Fibroblast of pulmonary artery (primary cell): ENCODE results near the gene SLC22A7.
"Not testable (repeated sequence)": the region's sequence is repeated elsewhere in the genome, so short reads cannot be mapped to it uniquely, and the experiment has no call there.

Experiments
- DNase-seq: peaks from one replicate; pipeline ENCODE4 v3.0.0-alpha.2; 2010; ENCODE audit warnings: low read depth
- H3K4me3 ChIP-seq: replicated peaks from 2 replicates; pipeline ENCODE4 v1.5.1; 2011; ENCODE audit warnings: low read depth, mild to moderate bottlenecking, control low read depth, low read length, moderate library complexity
- TF ChIP-seq, protein P1 (sequence below): IDR thresholded peaks from 2 replicates; pipeline ENCODE4 v1.5.1; 2011; ENCODE audit warnings: mild to moderate bottlenecking, control low read depth, low read length, inconsistent platforms; ENCODE audit errors: missing control alignments

The SLC22A7 gene

DNA sequence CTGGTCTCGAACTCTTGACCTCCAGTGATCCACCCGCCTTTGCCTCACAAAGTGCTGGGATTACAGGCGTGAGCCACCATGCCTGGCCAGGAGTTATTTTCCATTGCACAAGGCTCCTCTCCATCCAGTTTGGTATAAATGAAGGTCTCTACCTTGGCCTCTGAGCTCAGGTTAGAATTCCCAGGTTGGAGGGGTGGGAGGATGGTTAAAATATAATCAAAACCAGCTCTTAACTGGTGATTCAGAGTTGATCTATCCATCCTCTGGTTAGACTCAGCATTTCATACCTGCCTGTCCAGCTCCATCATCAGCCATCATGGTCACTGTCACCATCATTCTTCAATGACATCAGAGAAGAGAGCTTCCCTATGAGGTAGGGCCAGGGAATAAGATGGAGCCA is 2.6 kb upstream of the SLC22A7 start:
- H3K4me3 ChIP-seq: no peak overlapping the region
- DNase-seq: no peak
- TF ChIP-seq, protein P1, sequence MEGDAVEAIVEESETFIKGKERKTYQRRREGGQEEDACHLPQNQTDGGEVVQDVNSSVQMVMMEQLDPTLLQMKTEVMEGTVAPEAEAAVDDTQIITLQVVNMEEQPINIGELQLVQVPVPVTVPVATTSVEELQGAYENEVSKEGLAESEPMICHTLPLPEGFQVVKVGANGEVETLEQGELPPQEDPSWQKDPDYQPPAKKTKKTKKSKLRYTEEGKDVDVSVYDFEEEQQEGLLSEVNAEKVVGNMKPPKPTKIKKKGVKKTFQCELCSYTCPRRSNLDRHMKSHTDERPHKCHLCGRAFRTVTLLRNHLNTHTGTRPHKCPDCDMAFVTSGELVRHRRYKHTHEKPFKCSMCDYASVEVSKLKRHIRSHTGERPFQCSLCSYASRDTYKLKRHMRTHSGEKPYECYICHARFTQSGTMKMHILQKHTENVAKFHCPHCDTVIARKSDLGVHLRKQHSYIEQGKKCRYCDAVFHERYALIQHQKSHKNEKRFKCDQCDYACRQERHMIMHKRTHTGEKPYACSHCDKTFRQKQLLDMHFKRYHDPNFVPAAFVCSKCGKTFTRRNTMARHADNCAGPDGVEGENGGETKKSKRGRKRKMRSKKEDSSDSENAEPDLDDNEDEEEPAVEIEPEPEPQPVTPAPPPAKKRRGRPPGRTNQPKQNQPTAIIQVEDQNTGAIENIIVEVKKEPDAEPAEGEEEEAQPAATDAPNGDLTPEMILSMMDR: no peak

DNA sequence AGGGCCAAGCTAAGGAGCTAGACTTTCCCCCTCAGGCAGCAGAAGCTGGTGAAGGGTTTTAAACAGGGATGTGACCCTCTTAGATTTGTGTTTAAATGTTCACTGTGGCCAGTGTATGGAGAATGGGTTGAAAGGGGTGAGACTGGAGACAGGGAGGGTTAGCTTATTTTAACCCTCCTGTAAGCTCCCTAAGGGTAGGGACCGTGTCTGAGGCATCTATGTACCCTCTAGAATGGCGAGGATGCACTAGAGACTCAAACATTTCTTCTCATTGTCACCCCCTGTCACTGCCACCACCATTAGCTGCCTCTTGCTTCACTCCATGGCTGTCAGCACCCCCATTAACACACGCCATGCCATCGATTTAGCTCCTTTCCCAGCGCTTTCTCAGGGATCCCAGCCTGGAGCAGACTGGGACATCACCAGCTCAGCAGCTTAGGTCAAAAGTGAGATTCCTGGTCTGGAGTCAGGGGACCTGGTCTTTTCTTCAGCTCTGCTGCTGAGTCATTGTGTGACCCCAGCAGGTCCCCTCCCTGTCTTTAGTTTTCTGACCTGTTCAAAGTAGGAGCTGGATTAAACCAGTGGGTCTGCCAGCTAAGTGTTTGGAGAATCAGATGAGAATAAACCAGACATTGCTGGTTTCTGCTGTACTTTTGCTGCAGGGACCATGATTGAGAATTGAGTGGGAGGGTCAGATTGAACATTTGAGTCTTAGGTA is 1.1 kb upstream of the SLC22A7 start:
- DNase-seq: no peak
- TF ChIP-seq, protein P1: no peak
- no peak overlapping the region for H3K4me3 ChIP-seq

DNA sequence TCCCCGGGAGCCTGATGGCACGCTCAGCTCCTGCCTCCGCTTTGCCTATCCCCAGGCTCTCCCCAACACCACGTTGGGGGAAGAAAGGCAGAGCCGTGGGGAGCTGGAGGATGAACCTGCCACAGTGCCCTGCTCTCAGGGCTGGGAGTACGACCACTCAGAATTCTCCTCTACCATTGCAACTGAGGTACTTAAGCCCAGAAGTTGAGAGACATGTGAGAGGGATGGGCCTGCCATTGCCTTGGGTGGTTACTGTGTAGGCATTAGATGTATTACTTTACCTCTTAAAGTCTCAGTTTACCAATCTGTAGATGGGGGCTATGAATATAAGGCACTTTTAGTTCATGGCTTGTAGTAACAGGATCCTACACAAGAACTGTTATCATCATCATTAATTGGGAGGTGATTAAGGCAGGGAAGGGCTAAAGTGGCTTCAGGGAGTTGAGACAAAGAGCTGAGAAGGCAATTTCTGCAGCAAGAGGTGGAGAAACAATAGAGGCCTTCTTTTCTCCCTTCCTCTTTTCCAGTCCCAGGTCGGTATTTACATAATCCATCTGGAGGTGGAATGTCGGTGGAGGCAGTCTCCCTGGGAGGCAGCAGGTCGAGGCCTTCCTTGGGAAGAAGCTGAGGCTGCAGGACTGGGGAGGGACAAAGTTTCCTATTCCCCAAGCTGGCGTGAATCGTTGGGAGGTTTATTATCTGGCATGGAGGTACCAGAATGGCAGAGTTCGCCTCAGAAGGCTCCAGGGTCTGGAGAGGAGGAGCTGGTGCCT is 691 bp downstream of the SLC22A7 start:
- no peak for DNase-seq
- no peak overlapping the region for H3K4me3 ChIP-seq
- TF ChIP-seq, protein P1: no peak

DNA sequence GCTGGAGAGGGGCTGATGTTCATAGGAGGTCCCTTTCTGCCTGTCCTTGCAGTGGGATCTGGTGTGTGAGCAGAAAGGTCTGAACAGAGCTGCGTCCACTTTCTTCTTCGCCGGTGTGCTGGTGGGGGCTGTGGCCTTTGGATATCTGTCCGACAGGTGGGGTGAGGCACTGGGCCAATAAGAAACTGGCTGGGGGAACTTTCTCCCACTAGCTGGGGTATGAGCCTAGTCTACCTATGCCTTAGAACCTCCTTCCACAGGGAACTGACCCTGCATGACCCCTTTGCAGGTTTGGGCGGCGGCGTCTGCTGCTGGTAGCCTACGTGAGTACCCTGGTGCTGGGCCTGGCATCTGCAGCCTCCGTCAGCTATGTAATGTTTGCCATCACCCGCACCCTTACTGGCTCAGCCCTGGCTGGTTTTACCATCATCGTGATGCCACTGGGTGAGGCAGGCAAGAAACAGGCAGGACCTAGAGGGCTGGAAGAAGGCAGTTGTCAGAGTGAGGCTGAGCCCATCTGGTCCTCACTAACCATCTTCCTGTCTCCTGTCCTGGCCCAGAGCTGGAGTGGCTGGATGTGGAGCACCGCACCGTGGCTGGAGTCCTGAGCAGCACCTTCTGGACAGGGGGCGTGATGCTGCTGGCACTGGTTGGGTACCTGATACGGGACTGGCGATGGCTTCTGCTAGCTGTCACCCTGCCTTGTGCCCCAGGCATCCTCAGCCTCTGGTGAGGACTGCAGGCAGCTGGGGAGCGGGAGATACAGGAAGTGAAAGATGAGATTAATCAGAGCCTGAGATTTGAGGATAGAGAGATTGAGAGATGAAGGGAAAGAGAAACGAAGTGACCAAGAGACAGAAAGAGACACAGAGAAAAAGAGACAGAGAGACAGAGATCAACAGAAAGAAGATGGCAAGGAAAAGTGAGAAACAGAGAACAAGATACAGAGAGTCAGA is 1.6 kb downstream of the SLC22A7 start:
- TF ChIP-seq, protein P1: no peak
- no peak overlapping the region for H3K4me3 ChIP-seq
- no peak for DNase-seq

DNA sequence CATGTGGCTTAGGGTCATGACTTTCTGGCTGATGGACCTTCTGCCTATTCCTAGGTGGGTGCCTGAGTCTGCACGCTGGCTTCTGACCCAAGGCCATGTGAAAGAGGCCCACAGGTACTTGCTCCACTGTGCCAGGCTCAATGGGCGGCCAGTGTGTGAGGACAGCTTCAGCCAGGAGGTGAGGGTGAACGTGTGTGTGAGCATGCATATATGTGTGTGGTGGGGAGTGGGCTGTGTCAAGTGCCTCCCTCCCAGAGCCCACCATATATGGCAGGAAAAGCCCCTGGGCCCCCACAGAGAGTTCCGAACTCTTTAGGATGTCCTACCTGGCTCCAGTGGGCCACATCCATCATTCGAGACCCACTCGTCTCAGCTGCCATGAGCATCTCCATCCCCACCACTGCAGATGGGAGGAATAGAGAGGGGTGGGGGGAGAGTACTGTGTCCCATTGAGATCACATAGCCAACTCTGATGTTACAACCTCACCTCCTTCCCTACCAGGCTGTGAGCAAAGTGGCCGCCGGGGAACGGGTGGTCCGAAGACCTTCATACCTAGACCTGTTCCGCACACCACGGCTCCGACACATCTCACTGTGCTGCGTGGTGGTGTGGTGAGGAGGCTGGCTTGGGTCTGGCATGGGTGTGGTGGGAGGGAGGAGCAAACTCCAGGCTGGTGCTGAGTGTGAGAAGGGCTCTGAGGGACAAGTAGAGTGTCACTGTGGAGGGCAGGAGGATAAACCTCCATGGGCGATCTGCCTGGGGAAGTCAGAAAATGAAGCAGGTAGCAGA is 3.2 kb downstream of the SLC22A7 start:
- DNase-seq: no peak
- TF ChIP-seq, protein P1: no peak
- H3K4me3 ChIP-seq: no peak overlapping the region

DNA sequence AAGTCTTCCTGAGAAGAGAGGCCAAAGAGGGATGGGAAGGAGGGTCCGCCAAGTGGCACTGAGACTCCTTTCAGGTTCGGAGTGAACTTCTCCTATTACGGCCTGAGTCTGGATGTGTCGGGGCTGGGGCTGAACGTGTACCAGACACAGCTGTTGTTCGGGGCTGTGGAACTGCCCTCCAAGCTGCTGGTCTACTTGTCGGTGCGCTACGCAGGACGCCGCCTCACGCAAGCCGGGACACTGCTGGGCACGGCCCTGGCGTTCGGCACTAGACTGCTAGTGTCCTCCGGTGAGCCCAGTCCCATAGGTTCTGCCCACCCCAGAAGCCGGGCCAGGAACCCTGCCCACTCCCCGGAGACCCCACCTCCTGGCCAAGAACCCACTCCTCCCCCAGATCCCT is 4.1 kb downstream of the SLC22A7 start:
- TF ChIP-seq, protein P1: no peak
- no peak for DNase-seq
- no peak overlapping the region for H3K4me3 ChIP-seq

DNA sequence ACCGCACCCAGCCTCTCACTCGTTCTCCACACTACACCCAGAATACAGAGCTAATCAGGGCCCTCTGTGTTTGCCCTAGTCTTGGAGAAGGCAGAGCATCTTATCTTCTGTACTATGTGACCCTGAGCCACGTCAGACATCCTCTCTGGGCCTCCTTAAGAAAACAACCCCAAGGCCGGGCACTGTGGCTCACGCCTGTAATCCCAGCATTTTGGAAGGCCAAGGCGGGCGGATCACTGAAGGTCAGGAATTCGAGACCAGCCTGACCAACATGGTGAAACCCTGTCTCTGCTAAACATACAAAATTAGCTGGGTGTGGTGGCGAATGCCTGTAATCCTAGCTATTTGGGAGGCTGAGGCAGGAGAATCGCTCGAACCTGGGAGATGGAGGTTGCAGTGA is 4.9 kb downstream of the SLC22A7 start:
- not testable (repeated sequence) for DNase-seq, H3K4me3 ChIP-seq
